ENCODE measurements around the gene BATF3.

BATF3 gene

DNA sequence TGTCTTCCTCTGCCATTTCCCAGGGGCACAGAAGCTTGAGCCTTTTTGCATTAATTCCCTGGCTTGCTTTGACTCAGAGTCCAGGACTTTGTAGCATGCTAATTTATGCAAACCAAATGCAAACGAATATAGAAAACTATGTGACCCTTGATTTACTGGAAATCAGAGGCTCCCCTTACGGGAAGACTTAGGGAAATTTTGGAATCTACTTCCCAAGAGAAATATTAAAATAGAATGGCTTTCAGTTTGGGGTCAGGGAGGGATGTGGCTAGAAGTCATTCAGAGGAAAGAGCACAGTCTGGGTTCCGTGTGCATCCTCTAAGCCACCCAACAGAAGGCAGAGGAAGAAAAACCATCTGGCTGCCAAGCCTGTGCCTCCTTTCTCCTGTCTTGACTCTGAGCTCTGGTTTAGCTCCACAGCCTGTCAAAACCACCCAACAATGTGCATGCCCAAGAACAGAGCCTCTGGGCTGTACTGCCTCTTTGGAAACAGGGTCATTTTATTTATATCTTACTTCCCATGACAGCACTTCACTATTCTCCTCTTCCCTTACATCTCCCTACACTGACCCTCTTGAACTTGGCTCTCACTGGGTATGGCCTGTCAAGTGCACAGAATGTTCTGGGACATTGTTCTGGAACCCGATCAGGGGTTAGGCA is 61.0 kb downstream of the BATF3 start:
- H3K4me1 ChIP-seq = no peaks in the 10 kb centered on the region
- H3K9me3 ChIP-seq (ENCODE audit: control insufficient read depth, low read length) = no peaks in the 10 kb centered on the region
- H3K4me2 ChIP-seq (ENCODE audit: low read length) = no peak overlapping the region
- H3K36me3 ChIP-seq (ENCODE audit: control insufficient read depth, insufficient read depth, low read length) = no peaks in the 10 kb centered on the region
- H3K27me3 ChIP-seq (ENCODE audit: control insufficient read depth, insufficient read depth, low read length) = no peaks in the 10 kb centered on the region
- H3K9ac ChIP-seq = no peak overlapping the region
- no peak overlapping the region for H2AFZ ChIP-seq
- peak overlapping the region; percentile 77 for H3K27ac ChIP-seq
- H3K4me3 ChIP-seq (ENCODE audit: low read depth, low read length) = no peak overlapping the region
- H3K79me2 ChIP-seq = no peaks in the 10 kb centered on the region
- TF ChIP-seq, protein P1, sequence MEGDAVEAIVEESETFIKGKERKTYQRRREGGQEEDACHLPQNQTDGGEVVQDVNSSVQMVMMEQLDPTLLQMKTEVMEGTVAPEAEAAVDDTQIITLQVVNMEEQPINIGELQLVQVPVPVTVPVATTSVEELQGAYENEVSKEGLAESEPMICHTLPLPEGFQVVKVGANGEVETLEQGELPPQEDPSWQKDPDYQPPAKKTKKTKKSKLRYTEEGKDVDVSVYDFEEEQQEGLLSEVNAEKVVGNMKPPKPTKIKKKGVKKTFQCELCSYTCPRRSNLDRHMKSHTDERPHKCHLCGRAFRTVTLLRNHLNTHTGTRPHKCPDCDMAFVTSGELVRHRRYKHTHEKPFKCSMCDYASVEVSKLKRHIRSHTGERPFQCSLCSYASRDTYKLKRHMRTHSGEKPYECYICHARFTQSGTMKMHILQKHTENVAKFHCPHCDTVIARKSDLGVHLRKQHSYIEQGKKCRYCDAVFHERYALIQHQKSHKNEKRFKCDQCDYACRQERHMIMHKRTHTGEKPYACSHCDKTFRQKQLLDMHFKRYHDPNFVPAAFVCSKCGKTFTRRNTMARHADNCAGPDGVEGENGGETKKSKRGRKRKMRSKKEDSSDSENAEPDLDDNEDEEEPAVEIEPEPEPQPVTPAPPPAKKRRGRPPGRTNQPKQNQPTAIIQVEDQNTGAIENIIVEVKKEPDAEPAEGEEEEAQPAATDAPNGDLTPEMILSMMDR (IDR thresholded peaks at IDR 0.05) = no peak

DNA sequence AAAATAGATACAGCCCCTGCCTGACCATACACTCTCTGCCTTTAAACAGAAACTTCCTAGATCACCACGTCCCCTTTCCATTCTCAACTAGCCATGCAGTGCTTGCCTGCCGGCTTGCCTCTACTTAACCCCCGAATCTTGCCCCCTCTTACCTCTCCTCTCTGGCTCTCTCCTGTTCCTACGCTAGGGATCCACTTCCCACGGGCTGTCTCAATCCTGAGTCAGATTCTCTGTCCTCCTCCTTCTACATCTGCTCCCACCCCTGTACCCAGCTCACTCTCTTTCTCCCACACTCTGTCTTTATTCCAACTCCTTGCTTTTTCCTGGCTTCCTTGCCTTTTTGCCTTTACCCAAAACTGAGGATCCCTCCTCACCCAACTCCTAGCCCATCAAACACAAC is 61.7 kb downstream of the BATF3 start:
- Histone ChIP-seq H3K27me3 (ENCODE audit: control insufficient read depth, insufficient read depth, low read length) (no peaks in the 10 kb centered on the region), H3K4me3 (ENCODE audit: low read depth, low read length) (peak overlapping the region; percentile 23), H3K79me2 (no peaks in the 10 kb centered on the region), H3K4me1 (no peaks in the 10 kb centered on the region), H3K4me2 (ENCODE audit: low read length) (no peak overlapping the region), H3K9me3 (ENCODE audit: control insufficient read depth, low read length) (no peaks in the 10 kb centered on the region), H2AFZ (no peak overlapping the region), H3K36me3 (ENCODE audit: control insufficient read depth, insufficient read depth, low read length) (no peaks in the 10 kb centered on the region), H3K9ac (no peak overlapping the region), H3K27ac (peak overlapping the region; percentile 77)
- TF ChIP-seq, protein P1 (IDR thresholded peaks at IDR 0.05) = no peak

Measured in parathyroid adenoma (tissue), 2 donors.